Astrocyte (in vitro differentiated cells and primary cell): ENCODE data around the gene LUC7L3.

Experiments used
- CTCF ChIP-seq: IDR thresholded peaks from 2 replicates; pipeline ENCODE4 v1.5.1; 2011; ENCODE audit warnings: low read depth, mild to moderate bottlenecking, inconsistent platforms, low read length, moderate library complexity; ENCODE audit not compliant: insufficient read depth
- EZH2 ChIP-seq: IDR thresholded peaks from 2 replicates; pipeline ENCODE4 v1.6.1; 2012; ENCODE audit warnings: mild to moderate bottlenecking, low read length, inconsistent platforms; ENCODE audit not compliant: insufficient read depth

DNA sequence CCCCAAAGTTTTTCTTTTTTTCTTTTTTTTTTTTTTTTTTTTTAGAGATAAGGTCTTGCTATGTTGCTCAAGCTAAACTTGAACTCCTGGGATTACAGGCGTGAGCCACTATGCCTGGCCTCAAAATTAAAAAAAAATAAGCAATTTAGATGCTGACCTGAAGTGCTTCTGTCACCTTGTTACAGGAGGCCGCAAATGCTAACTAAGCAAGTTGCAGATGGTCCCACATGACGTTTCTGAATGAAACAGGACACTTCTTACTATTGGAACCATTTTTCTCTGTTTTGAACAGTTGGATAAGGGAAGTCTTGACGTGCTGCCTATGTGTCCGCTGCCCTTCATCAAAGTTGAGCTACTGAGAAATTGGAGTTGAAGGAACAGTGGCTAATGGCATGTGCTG is 39.1 kb downstream of the LUC7L3 start:
- TF ChIP-seq CTCF (no peak), EZH2 (no peak)
